NOMO-1 treated with DMSO at 0.1 percent for 48 hours (cell line): ENCODE measurements around the gene ATP10D.

Experiments
- DNase-seq: peaks from one replicate; lab custom pipeline; 2025; ENCODE audit not compliant: unreplicated experiment; lab: John Stamatoyannopoulos, UW

Gene ATP10D

DNA sequence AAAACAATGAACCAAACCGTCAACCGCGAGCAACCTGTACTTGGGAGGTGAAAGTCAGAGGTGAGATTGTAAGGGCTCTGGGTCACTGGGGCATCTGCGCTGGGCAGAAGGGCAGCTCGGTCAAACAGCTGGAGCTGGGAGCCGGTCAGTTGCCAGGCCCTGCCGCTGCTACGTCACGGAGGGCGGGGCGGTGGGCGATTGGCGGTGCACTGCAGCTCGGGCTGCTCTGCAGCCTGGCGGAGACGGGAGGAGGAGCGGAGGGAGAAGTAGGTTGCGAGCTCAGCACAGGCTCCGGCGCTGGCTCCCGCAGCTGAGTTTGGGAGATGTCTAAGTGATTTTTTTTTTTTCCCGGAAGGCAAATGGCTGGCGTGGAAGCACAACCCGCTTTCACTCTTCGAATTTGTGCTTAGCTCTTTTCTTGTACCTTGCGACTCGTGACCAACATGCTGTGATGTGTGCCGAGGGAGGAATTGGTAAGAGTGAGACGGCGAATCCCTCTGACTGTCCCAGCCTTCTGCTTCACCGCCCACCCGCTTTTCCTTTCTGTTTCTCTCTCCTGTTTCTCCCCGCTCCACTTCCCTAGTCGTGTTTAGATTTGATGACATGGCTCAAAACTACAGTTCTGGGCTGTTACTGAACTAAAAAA is at the start of gene ATP10D:
Gene ATP10D, plus strand, starts transcription at position 229 of the 646 bp plus-strand sequence. CDS start 27,266 bp downstream, outside the sequence.
- peak; percentile 87 for DNase-seq

DNA sequence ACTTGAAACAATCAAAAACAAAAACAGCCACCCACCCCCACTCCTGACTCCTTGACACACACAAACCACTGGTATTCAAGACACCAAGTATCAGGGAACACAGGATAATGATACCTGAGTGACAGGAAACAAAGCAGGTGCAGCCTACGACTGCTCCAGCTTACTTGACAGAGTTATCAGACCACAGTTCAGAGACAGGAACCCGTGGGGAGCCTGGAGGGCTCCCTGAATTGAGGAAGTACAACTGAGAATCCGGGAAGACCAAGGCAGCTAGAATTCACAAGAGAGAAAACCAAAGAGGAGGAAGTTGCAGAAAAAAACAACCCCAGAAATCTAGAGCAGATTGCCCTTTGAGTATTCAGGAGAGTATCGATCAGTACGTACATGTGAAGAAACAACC is 42.1 kb upstream of the ATP10D start:
- peak; percentile 74 for DNase-seq

DNA sequence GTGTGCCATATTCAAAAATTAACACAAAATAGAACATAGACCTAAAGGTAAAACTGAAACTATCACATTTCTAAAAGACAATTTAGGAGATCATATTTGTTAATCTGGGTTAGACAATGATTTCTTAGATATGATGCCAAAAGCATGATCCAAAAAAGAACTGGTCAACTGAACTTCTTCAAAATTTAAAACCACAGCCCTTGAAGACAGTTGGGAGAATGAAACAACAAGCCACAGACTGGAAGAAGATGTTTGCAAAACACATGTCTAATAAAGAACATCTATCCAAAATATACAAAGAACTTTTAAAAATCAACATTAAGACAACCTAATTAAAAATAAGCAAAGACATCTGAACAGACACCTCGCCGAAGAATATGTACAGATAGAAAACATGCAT is 41.0 kb upstream of the ATP10D start:
- DNase-seq: peak; percentile 38

DNA sequence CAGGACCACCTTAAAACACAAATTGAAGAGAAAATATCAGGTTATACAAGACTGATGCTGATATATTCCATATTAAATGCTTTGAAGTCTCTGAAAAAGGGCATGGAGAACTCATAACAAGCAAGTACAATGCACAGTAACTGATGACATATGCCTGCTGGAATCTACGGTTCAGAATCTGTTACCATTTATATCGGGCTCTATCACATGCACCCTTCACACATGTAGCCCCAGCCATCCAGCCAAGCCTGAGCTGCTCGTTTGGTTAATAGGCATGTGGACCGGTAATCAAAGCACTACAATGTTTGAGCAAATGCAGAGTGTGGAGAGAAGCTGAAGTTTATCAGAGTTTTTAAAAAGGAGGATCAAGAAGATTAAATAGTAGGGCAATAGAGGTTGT is 33.4 kb upstream of the ATP10D start:
- no peak for DNase-seq

DNA sequence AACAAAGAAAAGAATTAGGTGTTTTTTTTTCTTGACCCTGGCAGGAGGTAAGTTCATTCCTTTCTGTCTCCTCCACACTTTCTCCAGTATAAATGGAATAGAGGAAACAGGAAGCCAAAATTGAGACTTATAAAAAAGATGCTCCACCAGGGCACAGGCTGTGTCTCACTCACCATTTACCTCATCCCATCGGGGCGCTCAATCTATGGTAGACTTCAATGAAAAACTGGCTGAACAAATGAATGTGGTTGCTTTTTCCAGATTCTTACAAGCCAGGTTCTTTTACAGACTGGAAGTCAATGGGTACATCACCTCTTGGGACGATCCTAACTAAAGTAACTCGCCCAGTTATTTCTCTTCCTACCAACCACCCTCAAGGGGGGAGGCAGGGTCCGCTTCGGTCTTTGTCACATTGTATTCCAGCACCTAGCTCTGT is 22.3 kb upstream of the ATP10D start:
- DNase-seq: peak; percentile 6

DNA sequence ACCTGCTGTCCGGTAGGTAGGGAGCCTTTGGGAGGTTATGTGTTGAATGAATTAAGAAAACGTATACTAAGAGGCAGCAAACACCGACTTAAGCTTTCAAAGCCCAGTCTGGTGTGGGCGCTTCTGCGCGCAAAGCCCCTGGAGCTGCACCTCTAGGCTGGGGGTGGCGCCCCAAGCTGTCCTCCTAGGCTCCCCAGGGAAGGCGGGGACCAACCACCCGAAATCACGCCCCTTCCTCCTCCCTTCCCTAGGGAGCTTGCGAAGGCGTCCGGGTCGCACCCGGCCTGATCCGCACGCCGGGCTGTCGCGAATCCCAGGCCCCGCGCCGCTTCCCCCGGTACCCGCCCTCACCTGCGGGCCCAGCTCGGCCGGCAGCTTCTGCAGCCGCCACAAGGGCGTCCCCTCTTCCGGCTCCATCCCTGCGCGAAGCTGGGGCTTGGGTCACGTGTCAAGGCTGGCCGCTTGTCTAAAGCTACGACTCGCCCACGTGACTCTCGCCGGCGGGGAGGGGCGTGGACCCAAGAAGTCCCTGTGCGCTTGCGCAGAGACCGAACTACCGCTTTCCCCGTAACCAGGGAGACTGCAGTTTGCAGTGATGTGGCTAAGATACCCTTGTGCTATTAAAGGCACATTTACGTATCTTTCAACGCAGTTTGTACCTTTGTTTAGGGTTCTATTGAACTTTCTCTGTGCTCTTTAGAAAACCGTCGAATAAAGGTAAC is 21.7 kb upstream of the ATP10D start, which contains the start of gene COMMD8:
Gene COMMD8, minus strand, starts transcription at position 468 of the 722 bp plus-strand sequence. Its CDS starts 51 bp downstream, at position 417.
- DNase-seq: peak; percentile 95

DNA sequence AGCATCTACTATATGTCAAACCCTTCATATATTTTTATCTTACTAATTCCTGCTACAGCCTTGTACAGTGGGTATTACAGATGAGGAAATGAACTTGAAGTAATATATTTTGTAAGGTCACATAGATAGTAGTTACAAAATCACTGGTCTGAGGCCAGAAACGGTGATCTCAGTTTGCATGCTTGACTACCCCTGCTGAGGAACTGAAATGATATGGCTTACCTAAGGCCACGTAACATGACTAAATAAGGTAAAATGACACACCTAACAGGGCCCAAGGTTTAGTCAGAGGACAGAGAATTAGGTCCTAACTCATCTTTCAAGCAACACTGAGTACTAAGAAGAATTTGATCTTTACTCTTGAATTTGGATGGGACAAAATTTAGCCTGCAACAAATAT is 20.1 kb upstream of the ATP10D start:
- peak; percentile 80 for DNase-seq

DNA sequence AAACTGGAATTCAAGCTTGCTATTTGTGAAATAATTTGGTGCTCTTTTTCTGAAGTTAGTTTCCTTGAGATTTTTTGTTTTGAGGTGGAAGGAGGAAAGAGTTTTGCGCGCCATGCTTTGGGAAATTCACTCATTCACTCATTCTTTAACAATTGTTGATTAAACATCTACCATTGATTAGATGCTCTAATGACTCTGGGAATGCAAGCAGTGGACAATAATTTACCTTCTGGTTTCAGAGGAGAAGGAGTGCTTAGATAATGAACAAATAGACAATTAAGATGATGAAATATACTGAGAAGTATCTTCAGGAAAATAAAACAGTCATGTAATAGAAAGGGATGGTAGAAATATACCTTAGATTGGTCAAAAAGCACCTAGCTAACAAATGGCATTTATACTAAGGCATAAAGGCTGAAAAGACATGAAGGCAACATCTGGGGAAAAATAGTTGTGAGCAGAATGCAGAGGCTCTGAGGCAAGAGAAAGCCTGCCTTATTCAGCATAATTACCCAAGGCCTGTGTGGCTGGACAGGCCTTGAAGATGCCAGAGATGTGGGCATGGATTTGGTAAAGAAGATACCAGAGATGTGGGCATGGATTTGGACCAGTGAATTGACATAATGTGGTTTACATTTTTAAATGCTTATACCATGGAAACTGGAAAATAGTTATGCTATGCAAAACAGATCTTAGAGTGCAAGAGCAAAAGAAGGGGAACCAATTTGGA is 18.9 kb upstream of the ATP10D start:
- DNase-seq: no peak

DNA sequence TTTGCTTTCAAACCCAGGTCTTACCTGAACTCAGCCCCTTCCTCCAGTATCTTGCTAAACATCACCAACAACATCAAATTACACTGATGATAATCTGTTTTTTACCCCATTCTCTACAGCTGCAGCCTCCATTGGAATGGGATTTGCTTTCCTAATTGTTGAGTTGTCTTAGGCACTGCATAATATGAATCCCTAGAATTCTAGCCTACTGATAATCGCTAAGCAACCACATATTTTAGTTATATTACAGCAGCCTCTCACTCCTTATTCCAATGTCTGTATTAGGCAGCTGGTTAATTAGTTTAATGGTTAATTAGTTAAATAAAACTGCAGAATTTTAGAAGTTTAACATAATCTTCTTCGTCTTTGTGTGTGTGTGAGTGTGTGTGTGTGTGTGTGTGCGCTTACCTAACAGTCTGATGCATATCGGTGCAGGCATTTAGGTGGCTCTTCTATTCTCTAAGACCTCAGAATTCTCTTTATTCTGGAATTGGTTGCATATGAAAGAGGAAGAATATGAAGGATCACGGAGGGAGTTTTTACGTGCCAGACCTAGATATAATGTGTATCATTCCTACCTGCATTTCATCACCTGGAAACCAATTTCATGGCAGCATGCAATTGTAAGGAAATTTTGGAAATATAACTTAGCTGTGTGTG is 16.2 kb upstream of the ATP10D start:
- DNase-seq: no peak

DNA sequence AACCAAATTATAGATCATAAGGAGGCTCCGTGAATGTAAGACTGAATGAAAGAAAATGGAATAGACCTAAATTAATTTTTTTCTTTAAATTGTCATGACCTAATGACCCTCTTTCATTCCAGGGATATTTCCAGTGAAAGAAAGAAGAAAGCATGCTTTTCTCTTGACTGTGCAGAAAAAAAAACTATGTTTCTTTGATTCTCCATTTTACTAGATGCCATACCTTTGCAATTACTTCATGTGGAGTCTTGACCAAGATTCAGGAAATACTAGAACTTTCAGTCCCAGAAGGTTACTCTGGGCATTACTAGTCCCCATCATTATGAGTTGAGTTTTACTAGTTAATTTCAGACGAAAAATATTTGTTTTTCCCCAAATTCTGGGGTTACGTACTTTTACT is 15.1 kb upstream of the ATP10D start:
- no peak for DNase-seq

DNA sequence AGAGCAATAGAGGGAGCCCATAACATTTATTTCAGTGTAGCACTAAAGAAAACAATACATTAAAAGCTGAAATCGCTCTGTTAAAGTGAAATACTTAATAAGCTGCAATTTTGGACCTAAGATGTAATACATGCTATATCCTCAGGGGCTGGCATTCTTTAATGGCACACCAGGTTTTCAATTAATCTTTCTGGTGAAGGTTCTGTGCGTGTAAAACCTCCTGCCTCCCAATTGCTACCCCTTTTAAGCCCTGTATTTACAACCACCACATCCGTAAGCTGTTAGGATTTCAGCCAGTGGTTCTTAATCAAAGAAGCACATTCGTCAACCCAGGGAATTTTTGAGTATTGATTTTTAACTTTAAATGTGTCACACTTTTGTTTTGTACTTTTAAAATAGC is 14.0 kb upstream of the ATP10D start:
- DNase-seq: no peak

DNA sequence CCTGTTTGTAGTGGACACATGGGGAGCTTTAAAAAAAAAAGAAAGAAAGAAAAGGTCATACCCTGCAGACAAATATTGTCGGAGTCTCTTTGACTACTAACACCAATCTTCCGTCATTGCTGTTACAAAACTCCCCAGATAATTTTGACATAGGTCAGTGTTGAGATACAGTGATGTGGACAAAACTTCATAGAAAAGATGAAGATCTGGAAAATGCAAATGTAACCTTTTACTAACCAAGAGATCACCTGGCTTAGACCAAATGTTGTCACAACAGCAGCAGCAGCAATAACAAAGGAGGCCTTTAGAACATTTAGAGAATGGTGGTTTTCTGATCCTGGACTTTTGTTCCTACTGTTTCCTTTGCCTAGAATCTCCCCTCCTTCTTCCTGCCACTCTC is 13.5 kb upstream of the ATP10D start:
- no peak for DNase-seq

DNA sequence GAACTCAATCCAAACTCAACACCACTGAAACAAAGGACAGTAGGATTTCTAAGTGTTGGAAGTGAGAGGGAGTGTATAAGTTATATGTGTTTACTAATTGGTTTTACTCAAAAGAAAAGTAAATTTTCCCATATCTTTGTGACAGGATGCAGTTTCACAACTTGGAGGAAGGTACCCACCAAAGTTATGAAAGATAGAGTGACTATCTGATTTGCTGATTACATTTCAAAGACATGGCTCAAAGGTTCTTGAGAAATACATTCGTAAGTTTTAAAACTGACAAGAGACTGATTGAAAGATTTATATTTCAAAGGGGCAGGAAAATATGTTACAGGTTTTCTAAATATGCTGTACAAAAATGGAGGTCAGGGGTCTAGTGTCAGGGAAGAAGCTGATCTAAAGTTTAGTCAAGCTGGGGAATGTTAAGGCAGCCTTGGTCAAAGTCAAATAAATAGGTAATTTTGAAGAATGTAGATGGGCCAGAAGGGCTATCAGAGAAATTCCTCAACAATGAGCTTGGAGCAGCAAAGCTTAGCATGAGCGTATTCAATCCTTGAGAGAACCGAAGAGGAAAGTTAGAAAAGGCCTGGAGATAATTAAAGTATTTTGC is 11.8 kb upstream of the ATP10D start:
- DNase-seq: no peak

DNA sequence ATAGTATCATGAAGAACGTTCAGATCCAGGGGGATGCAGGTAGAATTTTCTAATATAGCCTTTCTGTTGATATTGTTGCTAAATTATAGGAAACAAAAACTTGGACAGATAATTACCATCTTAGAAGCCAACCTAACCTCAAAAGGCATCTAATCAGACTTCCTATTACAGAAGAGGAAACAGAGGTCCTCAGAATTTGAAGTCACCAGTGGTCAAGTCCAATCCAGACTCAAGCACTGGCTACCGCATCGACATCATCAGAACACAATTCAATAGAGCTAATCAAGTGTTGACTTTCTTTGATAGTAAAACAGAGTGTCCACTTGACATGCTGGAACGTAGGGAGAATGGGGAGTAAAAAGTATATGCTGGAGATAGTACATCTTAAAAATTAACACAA is 10.3 kb upstream of the ATP10D start:
- DNase-seq: no peak

DNA sequence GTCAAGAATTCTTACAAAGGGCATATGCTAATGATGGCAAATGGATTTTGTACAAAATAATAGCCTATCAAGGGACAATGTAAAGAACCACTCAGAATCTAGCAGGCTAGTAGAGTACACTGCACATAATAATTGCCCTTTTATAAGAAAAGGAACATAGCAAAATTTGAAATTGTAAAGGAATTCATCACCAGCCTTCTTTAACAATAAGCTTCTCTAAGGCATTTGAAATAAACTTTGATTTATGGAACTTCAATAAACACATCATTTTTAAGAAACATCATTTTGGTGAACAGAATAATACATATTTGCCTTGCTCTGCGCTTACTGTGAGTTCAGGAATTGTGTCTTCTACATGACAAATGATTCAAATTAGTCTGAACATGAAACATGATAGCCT is 9.7 kb upstream of the ATP10D start:
- no peak for DNase-seq

DNA sequence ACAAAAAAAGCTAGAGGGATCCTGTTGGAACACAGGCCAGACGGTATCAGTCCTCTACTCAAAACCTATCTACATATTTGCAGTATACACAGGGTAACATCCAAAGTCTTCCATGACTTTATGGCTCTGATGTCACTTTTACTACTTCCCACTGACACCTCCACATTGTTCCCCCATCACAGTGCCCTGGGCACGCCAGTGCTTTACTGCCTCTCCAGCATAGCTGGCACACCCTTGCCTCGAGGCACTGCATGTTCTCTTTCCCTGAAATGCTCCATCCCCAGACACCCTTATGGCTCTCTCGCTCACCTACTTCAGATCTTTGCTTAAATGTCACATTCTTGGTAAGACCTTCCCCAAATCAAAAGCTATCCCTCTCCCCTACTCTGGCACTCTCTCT is 6.3 kb upstream of the ATP10D start:
- no peak for DNase-seq

DNA sequence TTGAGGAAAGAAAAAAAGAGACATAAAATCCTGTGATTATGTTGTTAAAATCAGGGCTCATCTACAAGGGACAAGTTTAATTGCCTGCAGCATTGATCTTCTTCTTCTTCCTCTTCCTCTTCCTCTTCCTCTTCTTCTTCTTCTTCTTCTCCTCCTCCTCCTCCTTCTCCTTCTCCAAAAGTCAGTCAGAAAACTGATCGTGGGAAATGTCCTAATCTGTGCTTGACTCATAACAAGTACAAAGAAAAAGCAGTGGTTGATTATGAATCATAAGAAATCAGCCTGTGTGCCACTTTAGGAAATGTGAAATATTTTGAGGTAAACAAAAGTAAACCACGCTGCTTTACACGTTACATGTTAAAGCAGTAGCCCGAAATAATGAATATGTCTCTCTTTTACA is 2.7 kb upstream of the ATP10D start:
- DNase-seq: peak; percentile 47

DNA sequence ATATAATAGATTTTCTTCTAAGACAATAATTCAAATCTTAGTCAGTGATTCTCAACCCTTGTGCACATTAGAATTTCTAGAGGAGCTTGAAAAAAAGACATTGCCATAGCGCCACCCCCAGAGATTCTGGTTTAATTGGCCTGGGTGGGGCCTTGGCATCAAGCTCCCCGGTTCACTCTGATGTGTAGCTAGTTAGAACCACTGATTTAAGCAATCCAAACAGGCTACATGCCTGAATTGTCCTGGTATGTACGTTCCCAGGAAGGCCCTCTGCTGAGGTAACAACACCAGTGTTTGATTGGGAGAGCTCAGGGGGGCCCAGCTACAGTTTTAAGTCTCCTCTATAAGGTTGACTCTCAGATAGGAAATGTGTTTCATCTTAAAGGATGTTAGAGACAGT is 1.3 kb upstream of the ATP10D start:
- no peak for DNase-seq

DNA sequence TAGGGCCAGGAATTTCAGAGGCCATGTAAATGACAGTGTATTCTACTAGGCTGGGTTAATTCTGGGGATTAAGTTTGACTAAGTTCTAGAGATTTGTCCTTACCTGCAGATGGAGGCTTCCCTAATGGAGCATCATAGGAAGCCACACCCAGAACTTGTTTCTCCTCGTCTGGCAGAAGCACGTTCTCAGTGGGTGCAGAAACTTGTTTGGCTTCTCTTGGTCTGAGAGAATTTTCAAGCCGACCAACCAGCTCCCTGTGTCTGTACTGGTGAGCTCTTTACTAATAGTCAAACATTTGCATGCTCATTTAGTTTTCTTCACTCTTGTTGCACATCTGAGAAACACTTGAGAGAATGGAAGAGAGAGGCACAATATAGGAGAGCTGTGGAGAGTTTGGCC is 907 bp upstream of the ATP10D start:
- no peak for DNase-seq

DNA sequence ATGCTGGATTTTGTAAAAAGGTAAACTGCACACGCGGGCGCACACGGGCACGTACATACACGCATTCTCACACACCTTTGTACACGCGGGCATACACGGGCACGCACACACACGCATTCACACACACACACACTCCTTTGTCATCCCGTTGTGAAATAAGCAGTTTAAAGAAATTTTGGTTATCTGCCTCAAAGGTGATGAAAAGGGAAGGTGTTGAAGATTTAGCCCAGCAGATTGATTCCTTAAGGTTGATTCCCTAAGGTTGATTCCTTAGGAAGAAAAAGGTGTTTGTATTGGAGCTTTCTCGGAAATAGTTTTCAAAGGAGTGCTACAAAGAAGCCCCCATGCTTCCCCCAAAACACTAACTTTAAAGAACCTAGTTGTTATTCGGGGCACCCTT is 693 bp downstream of the ATP10D start:
- no peak for DNase-seq

DNA sequence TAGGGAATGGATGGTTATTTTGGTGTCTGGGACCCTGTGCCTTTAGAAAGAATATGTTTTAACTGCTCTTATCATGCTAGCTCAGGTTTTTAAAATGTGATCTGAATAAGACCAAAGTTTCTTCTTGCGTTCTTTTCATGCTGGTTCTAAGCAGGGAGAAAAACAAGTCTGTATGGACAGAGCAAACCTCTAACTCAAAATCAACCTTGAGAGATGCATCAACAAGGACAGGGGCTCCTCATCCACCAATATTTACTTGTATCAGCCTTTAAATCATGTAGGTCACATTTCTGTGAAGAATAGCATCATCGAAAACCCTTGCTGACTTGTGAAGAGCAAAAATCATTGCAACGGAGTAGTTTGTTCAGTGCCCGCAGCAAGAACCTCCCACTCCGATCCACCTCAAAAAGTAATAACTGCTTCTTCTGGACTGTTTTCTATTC is 1.2 kb downstream of the ATP10D start:
- no peak for DNase-seq
